NCI-H2196 treated with DMSO at 0.1 percent for 48 hours (cell line): Measurements from ENCODE around the gene PLCL1.

Experiments used
- DNase-seq: peaks from one replicate; lab custom pipeline; 2025; ENCODE audit not compliant: unreplicated experiment; lab: John Stamatoyannopoulos, UW

PLCL1 gene

DNA sequence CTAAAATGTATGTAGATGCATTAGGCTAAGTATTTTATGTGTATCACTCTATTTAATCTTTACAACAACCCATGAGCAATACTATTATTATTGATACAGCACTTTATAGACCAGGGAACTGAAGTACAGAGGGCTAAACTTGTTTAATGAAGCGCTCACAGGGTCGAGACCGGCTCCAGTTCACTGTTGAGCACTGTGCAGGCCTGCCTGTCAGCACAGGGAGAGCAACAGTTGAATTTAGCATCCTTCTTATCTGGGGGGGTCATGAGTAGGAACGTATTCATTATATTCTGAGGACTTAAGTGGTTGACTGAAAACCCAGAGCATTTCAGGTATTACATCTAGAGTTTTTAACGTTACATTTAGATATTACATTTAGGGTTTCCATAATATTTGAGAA lies 120.1 kb downstream of the PLCL1 start:
- no peak for DNase-seq

DNA sequence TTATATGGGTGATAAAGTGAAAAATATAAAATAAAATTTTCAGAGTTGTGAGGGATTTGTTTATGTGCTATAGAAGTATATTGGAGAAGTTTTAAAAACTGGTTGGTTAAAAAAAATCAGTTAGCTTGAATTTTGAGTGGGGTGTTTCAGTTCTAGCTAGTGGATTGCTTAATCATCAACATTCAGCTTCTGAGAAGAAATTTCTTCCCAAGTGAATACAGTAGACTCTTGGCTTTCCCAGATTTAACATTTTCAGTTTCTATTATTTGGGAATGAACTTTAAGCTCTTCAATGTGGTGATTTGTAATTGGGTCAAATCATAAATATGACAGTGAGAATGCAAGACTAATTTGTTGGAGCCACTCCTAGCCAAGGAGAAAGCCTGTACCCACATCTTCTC lies 120.8 kb downstream of the PLCL1 start:
- DNase-seq, result no peak

DNA sequence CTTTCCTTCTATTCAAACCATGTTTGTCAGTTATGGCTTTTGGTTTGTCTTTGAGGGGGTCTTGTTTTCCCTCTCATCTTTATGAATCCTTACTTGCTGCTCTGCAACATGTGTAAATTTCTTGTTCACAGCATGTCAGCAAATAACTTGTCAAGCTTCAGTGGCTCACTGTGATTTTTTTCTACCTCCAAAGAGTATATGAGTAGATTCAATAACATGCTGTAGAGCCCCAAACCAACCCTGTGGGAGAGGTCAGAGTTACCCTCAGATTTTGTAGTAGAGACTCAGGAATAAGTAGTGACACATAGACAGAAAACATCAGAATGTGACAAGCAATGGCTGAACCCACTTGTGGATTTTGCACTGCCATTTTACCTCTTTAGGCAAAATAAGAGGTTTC lies 121.6 kb downstream of the PLCL1 start:
- no peak for DNase-seq

DNA sequence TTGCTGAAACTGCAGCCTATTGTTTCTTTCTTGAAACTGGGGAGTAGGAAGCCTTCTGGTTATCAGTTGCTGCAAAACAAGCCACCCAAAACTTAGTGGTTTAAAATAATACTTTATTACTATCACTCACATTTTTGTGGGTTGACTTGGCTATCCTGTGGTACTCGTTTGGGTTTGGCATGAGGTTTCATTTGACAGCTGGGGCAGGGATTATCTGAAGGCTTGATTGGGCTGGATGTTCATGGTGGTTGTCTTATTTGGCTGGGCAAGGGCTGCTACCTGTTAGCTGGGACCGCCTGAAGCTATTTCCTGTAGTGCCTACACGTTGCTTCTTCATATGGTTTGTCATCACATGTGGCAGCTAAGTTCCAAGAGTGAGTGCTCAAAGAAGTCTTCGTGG lies 122.3 kb downstream of the PLCL1 start:
- no peak for DNase-seq

DNA sequence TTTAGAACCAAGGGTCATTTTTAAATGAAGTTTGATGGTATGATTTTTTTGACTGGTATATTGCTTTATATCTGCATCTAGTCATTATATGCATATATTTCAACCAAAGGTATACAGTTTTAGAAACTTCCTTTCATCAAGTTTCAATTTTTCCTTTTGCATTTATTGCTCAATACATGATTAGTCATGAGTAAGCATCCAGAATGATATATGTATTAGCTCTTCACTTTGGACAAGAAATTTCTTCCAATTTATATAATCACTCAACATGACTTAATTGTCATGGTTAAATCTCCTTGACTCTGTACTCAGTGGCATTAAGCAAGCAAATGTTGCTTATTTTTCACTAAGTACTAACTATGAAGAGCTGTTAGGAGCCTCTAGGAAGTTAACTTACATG lies 123.6 kb downstream of the PLCL1 start:
- no peak for DNase-seq

DNA sequence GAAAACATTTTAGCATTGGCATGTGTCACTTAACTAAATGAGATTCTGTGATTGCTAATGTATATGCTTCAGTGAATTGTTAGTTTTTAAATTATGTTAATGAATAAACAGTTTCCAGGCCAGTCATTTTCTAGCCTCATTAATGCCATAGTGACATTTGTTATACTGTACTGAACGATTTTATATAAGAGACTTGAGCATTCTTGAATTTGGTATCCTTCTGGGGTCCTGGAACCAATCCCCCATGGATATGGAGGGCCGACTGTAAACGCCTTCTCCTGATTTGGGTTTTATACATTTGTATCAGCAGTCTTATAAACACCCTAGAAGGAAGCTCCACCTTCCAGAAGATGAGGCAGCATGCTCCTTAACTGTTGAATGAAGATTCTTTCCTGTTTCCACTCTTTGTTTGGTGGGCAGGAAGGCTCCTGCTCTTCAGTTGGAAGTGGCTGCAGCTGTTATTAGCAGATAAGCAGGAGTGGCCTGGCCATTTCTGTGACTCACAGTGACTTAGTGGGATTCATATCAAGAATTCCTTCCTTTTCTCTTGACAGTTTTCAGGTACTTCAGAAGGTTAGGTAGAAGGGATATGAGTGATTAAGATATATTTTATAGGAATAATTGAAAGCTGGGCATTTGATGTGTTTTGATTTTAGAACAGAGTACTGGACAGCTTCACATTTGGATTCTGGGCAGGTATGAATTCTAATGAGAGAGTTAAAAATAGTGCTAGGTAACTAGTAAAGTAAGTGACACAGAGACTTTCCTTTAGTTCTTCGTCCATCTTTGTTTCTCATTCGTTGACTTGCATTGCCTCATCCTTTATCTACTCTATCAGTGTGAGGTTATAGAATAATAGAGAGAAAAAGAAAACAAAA lies 124.9 kb downstream of the PLCL1 start:
- DNase-seq, result no peak

DNA sequence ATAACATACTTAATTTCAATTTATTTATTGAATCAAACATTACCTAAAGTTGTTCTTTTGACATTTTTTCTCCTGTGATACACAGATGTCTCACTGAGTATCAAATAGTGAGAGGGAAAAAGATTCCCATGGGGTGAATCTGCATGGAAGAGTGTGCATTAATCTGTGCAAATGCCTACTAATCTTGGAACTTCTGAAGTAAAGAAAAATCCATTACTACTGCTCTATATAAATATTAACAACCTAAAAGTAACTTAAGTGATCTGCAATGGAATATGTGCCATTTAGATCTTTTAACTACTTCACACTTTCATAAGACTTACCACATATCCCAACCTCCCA lies 125.5 kb downstream of the PLCL1 start:
- no peak for DNase-seq

DNA sequence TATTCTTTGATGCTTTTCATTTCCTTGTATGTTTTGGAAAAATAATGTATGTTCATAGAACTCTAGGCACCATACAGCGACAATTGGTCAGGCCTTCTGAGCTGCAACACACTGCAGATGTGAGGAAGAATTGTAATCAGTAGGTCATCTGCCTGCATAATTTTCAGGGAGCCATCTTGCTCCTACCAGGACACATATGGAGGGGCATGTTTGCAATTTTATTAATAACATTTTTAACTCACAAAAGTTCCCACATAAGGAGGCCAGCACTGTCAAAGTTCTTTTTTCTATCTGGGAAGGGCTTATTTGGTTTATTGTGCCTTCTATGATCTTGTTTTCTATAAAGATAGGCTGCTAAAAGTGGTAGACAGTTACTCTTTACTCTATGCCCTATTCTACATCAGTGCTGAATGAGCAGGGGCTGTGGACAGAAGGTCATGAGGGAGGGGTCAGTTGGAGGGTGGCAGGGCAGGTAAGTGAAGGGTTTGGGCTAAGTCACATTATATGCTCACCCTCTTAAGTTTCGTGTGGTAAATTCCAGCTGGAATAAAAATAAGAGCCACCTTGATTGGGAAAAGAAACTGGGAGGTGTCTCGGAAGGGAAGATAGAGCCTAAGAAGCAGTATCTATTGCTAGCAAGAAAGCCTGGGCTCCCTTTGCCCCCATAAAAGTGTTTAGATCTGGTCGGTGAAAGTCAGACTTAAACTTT lies 126.3 kb downstream of the PLCL1 start:
- no peak for DNase-seq

DNA sequence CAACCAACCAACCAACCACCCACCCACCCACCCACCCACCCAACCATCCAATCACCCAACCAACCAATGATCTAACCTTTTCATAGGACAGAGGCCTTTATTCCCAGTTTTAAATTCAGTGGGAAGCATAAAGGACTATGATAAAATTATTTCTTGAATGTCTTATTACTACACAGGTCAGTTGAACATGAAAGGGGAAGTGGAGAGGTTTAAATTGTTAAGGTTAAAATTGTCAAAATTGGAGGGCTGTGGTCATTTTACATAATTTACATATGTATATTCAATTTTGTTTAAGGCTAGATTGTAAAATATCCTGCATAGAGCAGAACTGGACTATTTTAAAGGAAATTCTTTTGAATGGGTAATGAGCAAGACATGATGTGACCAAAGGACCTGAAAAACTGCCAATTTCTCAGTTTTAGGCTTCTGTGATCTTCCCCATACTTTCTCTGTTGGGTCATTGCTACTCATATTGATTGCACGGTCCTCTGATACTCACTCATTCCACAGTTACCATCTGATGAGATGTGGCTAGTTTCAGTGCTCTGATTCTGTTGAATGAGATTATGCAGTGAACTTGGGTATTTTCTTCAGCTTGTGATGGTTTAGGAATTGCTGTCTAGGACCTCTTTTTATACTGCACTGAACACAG lies 127.4 kb downstream of the PLCL1 start:
- DNase-seq, result no peak

DNA sequence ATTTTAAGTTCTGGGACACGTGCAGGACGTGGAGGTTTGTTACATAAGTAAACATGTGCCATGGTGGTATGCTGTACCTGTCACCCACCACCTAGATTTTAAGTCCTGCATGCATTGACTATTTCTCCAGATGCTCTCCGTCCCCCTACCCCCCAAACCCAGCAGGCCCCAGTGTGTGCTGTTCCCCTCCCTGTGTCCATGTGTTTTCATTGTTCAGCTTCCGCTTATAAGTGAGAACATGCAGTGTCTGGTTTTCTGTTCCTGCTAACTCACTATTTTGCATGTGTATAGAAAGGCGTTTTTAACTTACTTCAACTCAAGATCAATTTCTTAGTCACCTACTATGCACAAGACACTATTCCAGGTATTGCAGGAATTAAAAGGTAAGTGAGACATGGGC lies 128.0 kb downstream of the PLCL1 start:
- DNase-seq, result no peak

DNA sequence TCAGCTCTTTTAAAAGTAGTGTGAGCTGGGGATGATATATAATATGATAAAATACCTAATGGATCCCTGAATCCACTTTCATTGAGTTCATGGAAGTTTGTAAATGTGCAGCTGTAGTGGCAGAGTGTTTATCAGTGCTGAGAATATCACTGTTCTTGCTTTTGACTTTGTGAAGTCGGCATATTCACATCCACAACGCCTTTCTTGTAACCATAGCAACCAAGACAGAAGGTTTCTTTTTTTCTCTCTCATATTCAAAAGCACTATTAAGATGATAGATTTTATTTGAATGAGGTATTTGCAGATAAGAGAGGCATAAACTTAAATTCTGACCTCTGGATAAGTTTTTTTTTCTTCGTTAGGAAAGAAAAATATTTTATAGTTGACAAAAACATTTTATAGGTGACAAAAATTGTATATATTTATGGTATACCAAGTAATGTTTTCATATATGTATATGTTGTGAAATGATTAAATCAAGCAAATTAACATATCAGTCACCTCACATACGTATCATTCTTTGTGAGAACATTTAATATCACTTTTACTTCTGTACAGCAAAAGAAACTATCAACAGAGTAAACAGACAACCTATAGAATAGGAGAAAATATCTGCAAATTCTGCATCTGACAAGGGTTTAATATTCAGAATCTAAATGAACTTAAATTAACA lies 130.0 kb downstream of the PLCL1 start:
- no peak for DNase-seq

DNA sequence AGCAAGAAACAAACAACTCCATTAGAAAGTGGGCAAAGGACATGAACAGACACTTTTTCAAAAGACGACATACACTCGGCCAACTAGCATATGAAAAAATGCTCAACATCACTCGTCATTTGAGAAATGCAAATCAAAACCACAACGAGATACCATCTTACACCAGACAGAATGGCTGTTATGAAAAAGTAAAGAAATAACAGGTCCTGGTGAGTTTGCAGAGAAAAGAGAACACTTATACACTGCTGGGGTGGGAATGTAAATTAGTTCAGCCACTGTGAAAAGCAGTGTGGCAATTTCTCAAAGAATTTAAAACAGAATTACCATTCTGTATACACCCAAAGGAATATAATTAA lies 130.5 kb downstream of the PLCL1 start:
- DNase-seq, result no peak

DNA sequence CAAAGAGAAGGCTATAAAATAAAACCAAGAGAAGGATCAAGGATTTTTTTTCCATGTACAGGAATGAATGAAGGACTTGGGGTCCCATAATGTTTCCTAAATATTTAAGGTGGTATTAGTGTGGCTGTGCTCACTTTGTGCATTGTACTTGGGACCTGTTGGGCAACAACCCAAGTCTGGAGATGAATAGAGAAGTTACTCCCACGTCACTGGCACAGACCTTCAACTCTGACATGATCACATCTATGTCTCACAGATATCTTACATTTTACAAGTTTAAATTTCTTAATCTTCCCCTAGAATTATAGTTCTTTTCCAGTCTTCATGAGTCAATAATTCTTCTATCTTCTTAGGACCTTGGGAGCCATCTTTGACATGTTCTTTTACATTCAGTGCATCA lies 133.4 kb downstream of the PLCL1 start:
- no peak for DNase-seq

DNA sequence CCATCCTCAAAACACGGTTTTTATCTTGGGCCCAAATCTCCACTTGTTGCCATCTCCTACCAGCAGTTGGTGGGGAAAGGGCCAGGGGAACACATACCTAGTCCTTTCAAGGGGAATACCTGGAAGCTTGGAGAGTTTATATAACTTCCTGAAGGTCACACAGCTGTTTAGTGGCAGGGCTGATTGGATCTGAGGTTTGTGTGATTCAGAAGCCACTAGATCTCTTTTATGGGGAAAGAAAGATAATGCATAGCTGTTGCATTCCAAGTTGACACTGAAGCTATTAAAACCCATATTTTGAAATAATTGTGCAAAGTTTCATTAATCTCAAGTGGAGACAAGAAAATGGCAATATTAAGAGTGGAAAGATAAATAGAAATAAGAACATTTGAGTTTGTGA lies 134.2 kb downstream of the PLCL1 start:
- DNase-seq, result no peak

DNA sequence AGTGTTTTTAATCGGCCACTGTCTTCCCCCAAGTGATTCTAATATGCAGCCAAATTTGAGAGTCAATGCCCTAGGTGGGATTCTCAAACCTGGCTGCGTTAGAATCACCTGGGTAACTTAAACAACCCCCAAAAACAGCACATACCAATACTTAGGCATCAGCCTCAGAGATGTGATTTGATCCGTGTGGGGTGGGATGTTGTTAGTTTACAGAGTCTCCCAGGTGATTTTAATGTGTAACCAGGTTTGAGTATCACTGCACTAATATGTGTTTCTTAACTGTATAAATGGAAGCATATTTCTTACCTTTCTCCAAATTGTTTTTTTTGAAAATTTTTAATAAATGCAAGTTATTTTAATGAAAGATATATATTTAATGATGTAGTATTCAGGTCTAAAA lies 135.4 kb downstream of the PLCL1 start:
- no peak for DNase-seq

DNA sequence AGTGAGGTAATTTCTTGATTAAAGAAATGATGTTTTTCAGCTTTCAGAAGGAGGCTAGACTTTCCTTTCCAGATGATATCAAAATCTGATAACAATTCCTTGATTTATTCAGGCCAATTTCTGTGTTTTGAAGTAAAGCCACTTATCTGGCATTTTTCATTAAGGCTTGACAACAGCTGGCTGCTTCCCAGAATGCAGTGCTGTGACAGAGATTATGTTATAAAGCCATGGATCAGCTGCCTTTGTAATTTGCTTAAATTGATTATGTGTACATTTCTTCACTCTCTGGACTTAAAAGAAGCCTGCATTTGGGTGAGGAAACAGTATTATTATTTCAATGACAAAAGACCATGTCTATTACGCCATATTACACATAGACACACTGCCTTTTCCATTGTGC lies 136.0 kb downstream of the PLCL1 start:
- DNase-seq, result no peak

DNA sequence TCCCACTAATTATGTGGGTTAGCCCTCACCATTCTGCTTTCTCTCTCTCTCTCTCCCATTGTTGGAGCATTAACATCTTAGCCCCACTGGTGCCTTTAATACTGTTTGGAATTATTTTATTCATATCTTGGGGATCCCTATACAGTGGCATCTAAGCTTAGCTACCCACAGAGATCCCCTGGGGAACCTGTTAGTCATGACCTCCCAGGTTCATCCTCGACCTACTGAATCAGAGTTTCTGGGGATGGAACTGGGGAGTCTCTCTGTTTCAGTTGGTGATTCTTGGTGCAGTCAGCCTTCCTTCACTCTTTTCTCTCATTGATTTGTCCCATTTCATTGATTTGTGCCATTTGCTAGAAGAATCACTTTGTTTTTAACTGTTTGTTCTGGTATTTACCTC lies 137.3 kb downstream of the PLCL1 start:
- DNase-seq, result no peak

DNA sequence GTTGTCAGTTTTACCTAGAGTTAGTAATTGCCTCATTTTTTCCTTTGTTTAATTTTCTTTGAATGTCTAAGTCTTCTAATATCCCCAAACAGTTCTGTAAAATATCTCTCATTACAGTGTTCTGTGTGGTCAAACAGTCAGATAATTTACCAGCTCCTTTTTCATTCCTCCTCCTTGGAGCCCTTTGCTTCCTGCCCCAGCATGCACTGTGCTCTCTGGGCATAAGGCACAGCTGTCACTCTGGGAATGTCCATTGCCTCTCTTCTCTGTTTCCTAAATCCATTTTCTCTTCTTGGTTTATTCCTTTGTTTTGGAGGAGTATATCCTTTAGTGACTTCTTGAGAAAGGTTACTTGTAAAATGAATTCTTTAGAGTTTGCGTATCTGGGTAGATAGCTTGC lies 139.3 kb downstream of the PLCL1 start:
- no peak for DNase-seq

DNA sequence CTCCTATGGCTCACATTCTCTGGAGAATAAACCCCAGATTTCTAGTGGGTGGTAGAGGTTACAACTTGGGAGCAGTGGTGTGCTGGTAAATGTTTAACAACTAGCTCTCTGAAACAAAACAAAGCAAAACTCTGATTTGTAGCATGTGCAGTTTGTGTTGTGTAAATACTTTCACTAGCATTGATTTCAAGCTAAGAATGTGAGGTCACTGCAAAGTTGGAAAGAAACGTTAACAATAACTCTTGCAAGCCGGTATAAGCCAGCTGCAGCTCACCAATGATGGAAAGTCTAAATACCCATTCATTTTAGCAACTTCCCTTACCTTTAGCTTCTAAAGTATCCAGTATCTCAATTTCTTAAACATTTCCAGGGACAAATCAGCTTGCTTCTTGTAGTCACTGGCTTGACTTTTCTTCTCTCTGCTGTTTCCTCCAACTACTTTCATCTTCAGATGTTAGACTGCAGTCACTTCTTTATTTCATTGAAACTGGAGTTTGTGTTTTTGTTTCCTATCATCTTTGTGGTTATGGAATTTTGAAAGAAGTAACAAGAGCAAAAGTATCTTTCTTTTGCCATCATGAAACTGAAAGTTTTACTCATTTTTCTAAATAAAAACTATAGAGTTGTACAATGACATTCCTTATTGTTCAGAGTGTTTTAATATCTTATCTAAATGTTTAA lies 140.2 kb downstream of the PLCL1 start:
- no peak for DNase-seq

DNA sequence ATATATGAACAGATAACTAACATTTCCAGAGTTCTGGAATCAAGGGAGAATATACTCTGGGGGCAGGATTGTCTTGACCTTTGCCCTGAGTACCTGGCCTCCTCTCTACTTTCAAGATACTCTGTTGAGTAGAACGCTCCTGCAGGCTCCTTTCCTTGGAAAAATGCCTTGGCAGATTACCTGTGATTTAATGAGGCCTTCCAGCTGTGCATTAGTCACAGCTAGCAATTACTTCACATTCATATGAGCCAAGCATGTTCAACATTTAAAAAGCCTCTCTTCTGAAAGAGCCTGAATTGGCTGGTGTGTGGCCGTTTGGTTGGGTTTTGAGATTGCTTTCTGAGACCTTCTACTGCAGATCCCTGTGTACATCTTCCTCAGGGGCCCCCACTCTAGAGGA lies 142.2 kb downstream of the PLCL1 start:
- DNase-seq, result no peak

DNA sequence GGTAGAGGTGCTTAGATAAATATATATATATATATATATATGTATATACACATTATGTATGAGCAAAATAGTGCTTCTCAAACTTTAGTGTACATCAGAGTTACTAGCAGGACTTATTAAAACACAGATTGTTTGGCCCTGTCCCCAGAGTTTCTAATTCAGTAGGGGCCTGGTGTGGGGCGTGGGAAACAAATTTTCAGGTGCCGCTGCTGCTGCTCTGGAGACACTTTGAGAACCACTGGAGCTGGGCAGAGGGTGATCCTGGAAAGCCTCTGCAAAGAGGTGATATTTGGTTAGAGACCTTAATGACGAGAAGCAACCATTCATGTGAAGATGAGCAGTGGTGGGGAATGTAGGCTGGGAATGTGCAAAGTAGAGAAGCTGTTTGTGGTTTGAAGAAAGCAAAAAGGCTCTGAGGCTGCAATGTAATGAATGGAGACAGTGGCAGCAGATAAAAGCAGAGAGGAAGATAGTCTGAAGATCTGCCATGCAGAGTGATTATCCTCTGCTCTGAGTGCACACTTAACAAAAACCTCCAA lies 142.9 kb downstream of the PLCL1 start:
- DNase-seq, result no peak
